ENCODE results near the gene MLLT3. TPM values are rescaled to one million over a fixed set of nuclear protein-coding genes. Genes with fewer than 3 reads are reported as not detected.

MLLT3 gene
- total and polyA plus RNA-seq, 2 of the 8 experiments (the other 6 are each of a cell fraction or from before 2014, with no cell fraction given), result 5.9 to 9.6 TPM

DNA sequence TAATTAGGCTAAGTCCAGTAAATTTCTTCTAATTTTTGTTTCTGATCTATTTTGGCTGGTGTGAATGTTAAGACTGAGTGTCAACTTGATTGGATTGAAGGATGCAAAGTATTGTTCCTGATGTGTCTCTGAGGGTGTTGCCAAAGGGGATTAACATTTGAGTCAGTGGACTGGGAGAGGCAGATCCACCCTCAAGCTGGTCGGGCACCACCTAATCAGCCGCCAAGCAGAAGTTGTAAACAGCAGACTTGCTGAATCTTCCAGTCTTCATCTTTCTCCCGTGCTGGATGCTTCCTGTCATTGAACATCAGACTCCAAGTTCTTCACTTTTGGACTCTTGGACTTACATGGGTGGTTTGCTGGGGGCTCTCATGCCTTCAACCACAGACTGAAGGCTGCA is 21.4 kb upstream of the MLLT3 start:
- POLR2A ChIA-PET (ENCODE audit: partially characterized antibody), result interaction anchor here (0.9 to 2.1 kb wide), 2 partner anchors 15 to 41 kb away, joined by 4 to 6 read pairs; partner anchors contain the start of gene FOCAD
- 87% methylated on average over 3 of the region's 3 CpGs; no CpG with 5 or more reads in 1 of the 2 experiments for WGBS, 2 experiments (ENCODE audit: extremely low coverage in 1 of 2, insufficient coverage in 1 of 2, insufficient read length in 1 of 2, insufficient replicate concordance in 2 of 2, low coverage in 1 of 2, low lambda C conversion rate in 2 of 2, missing lambda C conversion rate in 1 of 2)
- no peak for FAIRE-seq

More for the DNA sequence above, 21.4 kb upstream of the MLLT3 start:
- Histone ChIP-seq H3K14ac (ENCODE audit: insufficient read length) (no peak overlapping the region), H3K4me1 (replicated peaks in 1 of 4; ENCODE audit: control insufficient read depth in 3 of 4, insufficient read depth in 4 of 4, low read length in 3 of 4) (no peaks in the 10 kb centered on the region), H4K8ac (ENCODE audit: extremely low read depth, insufficient read depth, low read length) (no peak overlapping the region), H2BK5ac (ENCODE audit: low read depth, low read length) (no peak overlapping the region), H3K27ac (ENCODE audit: low read depth, low read length) (no peak overlapping the region), H3K23me2 (ENCODE audit: low read depth, low read length) (peaks cover 2% of the 10 kb centered on the region; the same call in 1 of the 2 replicates), H2BK120ac (replicated peaks; ENCODE audit: low read depth, low read length) (no peak overlapping the region), H2AK5ac (ENCODE audit: low read depth, low read length) (no peak overlapping the region), H3K79me2 (ENCODE audit: control insufficient read depth in 1 of 2, insufficient read depth in 2 of 2, low read length in 2 of 2) (no peaks in the 10 kb centered on the region), H4K20me1 (replicated peaks in 1 of 2; ENCODE audit: control insufficient read depth in 1 of 2, insufficient read depth in 2 of 2, low read length in 2 of 2) (no peaks in the 10 kb centered on the region), H4K5ac (ENCODE audit: insufficient read length, low read depth, low read length) (no peak overlapping the region), H3K4me2 (ENCODE audit: insufficient read depth in 1 of 2, low read depth in 2 of 2, low read length in 2 of 2) (no peak overlapping the region), H3K4ac (replicated peaks; ENCODE audit: insufficient read length, low read depth, low read length) (no peak overlapping the region), H2BK15ac (ENCODE audit: low read length) (no peak overlapping the region), H3K4me3 (ENCODE audit: extremely low read depth in 1 of 4, insufficient read depth in 2 of 4, low read depth in 3 of 4, low read length in 4 of 4) (no peak overlapping the region), H2BK20ac (ENCODE audit: low read length) (no peak overlapping the region), H3K36me3 (ENCODE audit: control insufficient read depth in 2 of 4, insufficient read depth in 4 of 4, low read length in 3 of 4) (no peaks in the 10 kb centered on the region), H3K27me3 (replicated peaks in 1 of 4; ENCODE audit: control insufficient read depth in 3 of 4, extremely low read depth in 1 of 4, insufficient read depth in 3 of 4, low read length in 3 of 4) (no peaks in the 10 kb centered on the region), H3K56ac (replicated peaks; ENCODE audit: insufficient read length, low read depth, low read length) (no peak overlapping the region), H3K18ac (ENCODE audit: extremely low read depth, low read length) (no peak overlapping the region), H4K91ac (replicated peaks; ENCODE audit: insufficient read length, low read length) (no peak overlapping the region), H3K79me1 (ENCODE audit: low read depth, low read length) (no peaks in the 10 kb centered on the region), H2BK12ac (ENCODE audit: low read depth, low read length) (no peak overlapping the region), H3K23ac (ENCODE audit: insufficient read length) (no peak overlapping the region), H3K9me3 (ENCODE audit: insufficient read depth in 2 of 2, low read depth in 1 of 2, low read length in 1 of 2) (no peaks in the 10 kb centered on the region), H2AFZ (ENCODE audit: low read length) (no peak overlapping the region), H3K9ac (replicated peaks in 1 of 4; ENCODE audit: extremely low read depth in 1 of 4, low read depth in 3 of 4, low read length in 3 of 4) (no peak overlapping the region)
- DNase-seq (ENCODE audit: low read depth in 1 of 2, low spot score in 2 of 2), result no peak
- TF ChIP-seq SIX5 (IDR thresholded peaks at IDR 0.05; ENCODE audit: low read depth, low read length) (no peak), RNF2 (IDR thresholded peaks at IDR 0.05; ENCODE audit: borderline replicate concordance, low read depth, low read length, missing control alignments, poor library complexity, severe bottlenecking) (no peak), CBX5 (IDR thresholded peaks at IDR 0.05; ENCODE audit: low read depth, low read length) (no peak), MAFK (IDR thresholded peaks at IDR 0.05; ENCODE audit: low read depth, low read length) (no peak), POU5F1 (IDR thresholded peaks at IDR 0.05; ENCODE audit: low read depth, low read length) (no peak), CHD1 (IDR thresholded peaks at IDR 0.05; ENCODE audit: low read depth, low read length) (no peak), TAF1 (IDR thresholded peaks at IDR 0.05; ENCODE audit: low read depth, low read length) (no peak)
- TF ChIP-seq, protein P1, sequence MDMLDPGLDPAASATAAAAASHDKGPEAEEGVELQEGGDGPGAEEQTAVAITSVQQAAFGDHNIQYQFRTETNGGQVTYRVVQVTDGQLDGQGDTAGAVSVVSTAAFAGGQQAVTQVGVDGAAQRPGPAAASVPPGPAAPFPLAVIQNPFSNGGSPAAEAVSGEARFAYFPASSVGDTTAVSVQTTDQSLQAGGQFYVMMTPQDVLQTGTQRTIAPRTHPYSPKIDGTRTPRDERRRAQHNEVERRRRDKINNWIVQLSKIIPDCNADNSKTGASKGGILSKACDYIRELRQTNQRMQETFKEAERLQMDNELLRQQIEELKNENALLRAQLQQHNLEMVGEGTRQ (IDR thresholded peaks at IDR 0.05; ENCODE audit: low read length), result no peak
- CTCF ChIA-PET (ENCODE audit: partially characterized antibody), result interaction anchor here (0.6 to 2.2 kb wide), 5 partner anchors 11 to 68 kb away, joined by 3 to 9 read pairs (median 3); no protein-coding TSS in a partner anchor

Data from H1 (cell line).